ENCODE results near the gene PIH1D2.

DNA sequence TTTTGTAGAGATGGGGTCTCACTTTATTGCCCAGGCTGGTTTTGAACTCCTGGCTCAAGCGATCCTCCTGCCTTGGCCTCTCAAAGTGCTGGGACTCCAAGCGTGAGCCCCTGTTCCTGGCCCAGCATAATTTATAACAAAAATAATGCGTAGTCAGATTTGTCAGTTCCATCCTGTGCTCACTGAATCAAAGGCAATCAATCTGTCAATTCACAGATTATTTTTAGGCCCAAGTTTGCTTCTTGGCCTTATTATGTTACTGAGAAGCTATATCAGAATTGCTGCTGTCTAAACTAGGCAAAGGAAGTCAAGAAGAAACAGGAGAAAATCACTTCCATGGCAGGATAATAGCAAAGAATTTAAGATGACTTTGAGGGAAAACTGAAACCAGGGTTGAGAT is 39.9 kb downstream of the PIH1D2 start:
- no peak for TF ChIP-seq CTCF (IDR thresholded peaks at IDR 0.05)
- no peak for TF ChIP-seq POLR2A (IDR thresholded peaks at IDR 0.05)
